ENCODE data around the gene CCDC90B. TPM values are rescaled to one million over a fixed set of nuclear protein-coding genes. Genes with fewer than 3 reads are reported as not detected.
"Not testable (repeated sequence)": the region's sequence is repeated elsewhere in the genome, so short reads cannot be mapped to it uniquely, and the experiment has no call there.

Gene CCDC90B
- polyA plus RNA-seq, 1 donor (not counting 4 experiments of a cell fraction or from before 2014, with no cell fraction given) = 46.9 TPM

DNA sequence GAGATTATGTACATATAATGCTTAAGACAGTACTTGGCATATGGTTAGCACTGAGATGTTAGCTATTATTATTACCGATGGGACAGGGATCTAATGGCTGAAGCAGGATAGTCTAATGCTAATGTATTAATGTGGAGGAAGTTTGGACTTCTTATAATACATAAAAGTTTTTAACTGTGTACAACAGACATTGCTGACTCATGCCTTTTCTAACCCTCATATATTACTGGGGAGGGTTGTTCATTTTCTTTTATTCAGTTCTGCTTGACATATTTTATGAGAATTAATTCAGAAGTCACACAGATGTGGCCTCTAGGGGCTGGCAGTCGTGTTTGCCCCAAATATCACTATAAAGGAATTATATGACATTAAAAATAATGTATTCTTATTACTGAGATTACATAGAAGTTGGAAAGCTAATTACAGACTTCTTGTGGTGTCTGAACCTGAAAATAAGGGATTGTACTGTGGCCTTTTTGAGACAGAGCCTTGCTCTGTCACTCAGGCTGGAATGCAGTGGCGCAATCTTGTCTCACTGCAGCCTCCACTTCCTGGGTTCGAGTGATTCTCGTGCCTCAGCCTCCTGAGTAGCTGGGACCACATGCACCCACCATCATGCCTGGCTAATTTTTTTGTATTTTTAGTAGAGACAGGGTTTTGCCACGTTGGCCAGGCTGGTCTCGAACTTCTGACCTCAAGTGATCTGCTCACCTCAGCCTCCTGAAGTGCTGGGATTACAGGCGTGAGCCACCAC, 10.1 kb downstream of the CCDC90B start:
- Histone ChIP-seq H3K4me1 (ENCODE audit: control insufficient read depth, extremely low read depth, insufficient read depth, low read length) (no peaks in the 10 kb centered on the region), H3K9me3 (ENCODE audit: control insufficient read depth, low read depth, low read length) (no peaks in the 10 kb centered on the region), H3K27me3 (ENCODE audit: control insufficient read depth, extremely low read depth, insufficient read depth, low read length) (no peaks in the 10 kb centered on the region), H3K4me3 (ENCODE audit: control insufficient read depth in 2 of 3, extremely low read depth in 1 of 3, insufficient read depth in 2 of 3, low read depth in 1 of 3, low read length in 3 of 3) (no peak overlapping the region), H3K9ac (ENCODE audit: control insufficient read depth, extremely low read depth, insufficient read depth, low read length) (no peak overlapping the region), H3K36me3 (ENCODE audit: control insufficient read depth in 2 of 2, extremely low read depth in 1 of 2, insufficient read depth in 2 of 2, low read length in 2 of 2) (peaks cover 7 to 15% of the 10 kb centered on the region in 2 experiments), H3K9me1 (ENCODE audit: control insufficient read depth, extremely low read depth, insufficient read depth, low read length) (no peaks in the 10 kb centered on the region), H3K4me2 (ENCODE audit: control insufficient read depth, extremely low read depth, insufficient read depth, low read depth, low read length) (no peak overlapping the region), H4K20me1 (ENCODE audit: control insufficient read depth, extremely low read depth, insufficient read depth, low read length) (no peaks in the 10 kb centered on the region), H2AFZ (ENCODE audit: control insufficient read depth, low read length) (no peak overlapping the region), H3K79me2 (ENCODE audit: control insufficient read depth, insufficient read depth, low read length) (peaks cover 5% of the 10 kb centered on the region), H3K27ac (ENCODE audit: control insufficient read depth, insufficient read depth, low read length) (no peak overlapping the region)
- no peak for DNase-seq (ENCODE audit: low read depth, low spot score)
- TF ChIP-seq, protein P1, sequence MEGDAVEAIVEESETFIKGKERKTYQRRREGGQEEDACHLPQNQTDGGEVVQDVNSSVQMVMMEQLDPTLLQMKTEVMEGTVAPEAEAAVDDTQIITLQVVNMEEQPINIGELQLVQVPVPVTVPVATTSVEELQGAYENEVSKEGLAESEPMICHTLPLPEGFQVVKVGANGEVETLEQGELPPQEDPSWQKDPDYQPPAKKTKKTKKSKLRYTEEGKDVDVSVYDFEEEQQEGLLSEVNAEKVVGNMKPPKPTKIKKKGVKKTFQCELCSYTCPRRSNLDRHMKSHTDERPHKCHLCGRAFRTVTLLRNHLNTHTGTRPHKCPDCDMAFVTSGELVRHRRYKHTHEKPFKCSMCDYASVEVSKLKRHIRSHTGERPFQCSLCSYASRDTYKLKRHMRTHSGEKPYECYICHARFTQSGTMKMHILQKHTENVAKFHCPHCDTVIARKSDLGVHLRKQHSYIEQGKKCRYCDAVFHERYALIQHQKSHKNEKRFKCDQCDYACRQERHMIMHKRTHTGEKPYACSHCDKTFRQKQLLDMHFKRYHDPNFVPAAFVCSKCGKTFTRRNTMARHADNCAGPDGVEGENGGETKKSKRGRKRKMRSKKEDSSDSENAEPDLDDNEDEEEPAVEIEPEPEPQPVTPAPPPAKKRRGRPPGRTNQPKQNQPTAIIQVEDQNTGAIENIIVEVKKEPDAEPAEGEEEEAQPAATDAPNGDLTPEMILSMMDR (optimal IDR thresholded peaks at IDR 0.05 in 1 of 3, IDR thresholded peaks at IDR 0.05 in 1 of 3, conservative IDR thresholded peaks at IDR 0.05 in 1 of 3; ENCODE audit: extremely low read depth in 1 of 3, insufficient read depth in 2 of 3, low read length in 3 of 3) = no peak
- no peak for TF ChIP-seq EZH2 (IDR thresholded peaks at IDR 0.05; ENCODE audit: low read length)
- dilution Hi-C loops (cut with MboI; ENCODE audit: extremely low pct_ligation_motif_present, low sequenced_read_pairs) = no loop called here
- no peak for FAIRE-seq

DNA sequence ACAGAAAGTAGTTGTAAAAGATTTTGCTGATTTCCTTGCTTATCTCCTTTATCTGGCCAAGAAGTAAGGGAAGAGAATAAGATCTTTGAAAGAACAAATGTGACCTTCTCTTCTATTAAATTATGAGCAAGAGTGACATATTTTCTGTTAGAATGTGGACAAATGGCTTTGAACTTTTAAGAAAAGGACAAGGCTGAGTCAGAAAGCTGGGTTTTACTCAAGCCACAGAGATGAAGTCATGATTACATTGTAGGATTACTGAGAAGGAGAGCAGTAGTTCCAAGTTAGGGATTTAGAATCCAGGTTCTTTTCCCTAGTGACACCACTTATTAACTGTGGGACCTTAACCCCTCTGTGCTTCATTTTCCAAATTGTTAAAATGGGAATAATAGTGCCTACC, 13.5 kb downstream of the CCDC90B start:
- Histone ChIP-seq H3K27me3 (ENCODE audit: control insufficient read depth, extremely low read depth, insufficient read depth, low read length) (no peaks in the 10 kb centered on the region), H2AFZ (ENCODE audit: control insufficient read depth, low read length) (no peak overlapping the region), H3K4me3 (ENCODE audit: control insufficient read depth in 2 of 3, extremely low read depth in 1 of 3, insufficient read depth in 2 of 3, low read depth in 1 of 3, low read length in 3 of 3) (no peak overlapping the region), H3K36me3 (ENCODE audit: control insufficient read depth in 2 of 2, extremely low read depth in 1 of 2, insufficient read depth in 2 of 2, low read length in 2 of 2) (peaks cover 5 to 11% of the 10 kb centered on the region in 2 experiments), H3K4me1 (ENCODE audit: control insufficient read depth, extremely low read depth, insufficient read depth, low read length) (no peaks in the 10 kb centered on the region), H3K27ac (ENCODE audit: control insufficient read depth, insufficient read depth, low read length) (no peak overlapping the region), H3K79me2 (ENCODE audit: control insufficient read depth, insufficient read depth, low read length) (no peaks in the 10 kb centered on the region), H3K9ac (ENCODE audit: control insufficient read depth, extremely low read depth, insufficient read depth, low read length) (no peak overlapping the region), H3K9me1 (ENCODE audit: control insufficient read depth, extremely low read depth, insufficient read depth, low read length) (no peaks in the 10 kb centered on the region), H3K9me3 (ENCODE audit: control insufficient read depth, low read depth, low read length) (no peaks in the 10 kb centered on the region), H4K20me1 (ENCODE audit: control insufficient read depth, extremely low read depth, insufficient read depth, low read length) (no peaks in the 10 kb centered on the region), H3K4me2 (ENCODE audit: control insufficient read depth, extremely low read depth, insufficient read depth, low read depth, low read length) (no peak overlapping the region)
- DNase-seq (ENCODE audit: low read depth, low spot score) = no peak
- dilution Hi-C loops (cut with MboI; ENCODE audit: extremely low pct_ligation_motif_present, low sequenced_read_pairs) = no loop called here
- FAIRE-seq = no peak
- no peak for TF ChIP-seq EZH2 (IDR thresholded peaks at IDR 0.05; ENCODE audit: low read length)
- TF ChIP-seq, protein P1 (optimal IDR thresholded peaks at IDR 0.05 in 1 of 3, IDR thresholded peaks at IDR 0.05 in 1 of 3, conservative IDR thresholded peaks at IDR 0.05 in 1 of 3; ENCODE audit: extremely low read depth in 1 of 3, insufficient read depth in 2 of 3, low read length in 3 of 3) = no peak

DNA sequence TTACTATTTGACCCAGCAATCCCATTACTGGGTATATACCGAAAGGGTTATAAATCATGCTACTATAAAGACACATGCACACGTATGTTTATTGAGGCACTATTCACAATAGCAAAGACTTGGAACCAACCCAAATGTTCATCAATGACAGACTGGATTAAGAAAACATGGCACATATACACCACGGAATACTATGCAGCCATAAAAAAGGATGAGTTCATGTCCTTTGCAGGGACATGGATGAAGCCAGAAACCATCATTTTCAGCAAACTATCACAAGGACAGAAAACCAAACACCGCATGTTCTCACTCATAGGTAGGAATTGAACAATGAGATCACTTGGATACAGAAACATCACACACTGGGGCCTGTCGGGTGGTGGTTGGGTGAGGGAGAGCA, 14.4 kb downstream of the CCDC90B start:
- H3K4me2 ChIP-seq (ENCODE audit: control insufficient read depth, extremely low read depth, insufficient read depth, low read depth, low read length); H3K27ac ChIP-seq (ENCODE audit: control insufficient read depth, insufficient read depth, low read length); H3K4me1 ChIP-seq (ENCODE audit: control insufficient read depth, extremely low read depth, insufficient read depth, low read length); H2AFZ ChIP-seq (ENCODE audit: control insufficient read depth, low read length); FAIRE-seq; H3K27me3 ChIP-seq (ENCODE audit: control insufficient read depth, extremely low read depth, insufficient read depth, low read length); H3K36me3 ChIP-seq (ENCODE audit: control insufficient read depth in 2 of 2, extremely low read depth in 1 of 2, insufficient read depth in 2 of 2, low read length in 2 of 2); dilution Hi-C loops (cut with MboI; ENCODE audit: extremely low pct_ligation_motif_present, low sequenced_read_pairs); DNase-seq (ENCODE audit: low read depth, low spot score); H3K9ac ChIP-seq (ENCODE audit: control insufficient read depth, extremely low read depth, insufficient read depth, low read length); H3K79me2 ChIP-seq (ENCODE audit: control insufficient read depth, insufficient read depth, low read length); H4K20me1 ChIP-seq (ENCODE audit: control insufficient read depth, extremely low read depth, insufficient read depth, low read length); H3K9me3 ChIP-seq (ENCODE audit: control insufficient read depth, low read depth, low read length); H3K9me1 ChIP-seq (ENCODE audit: control insufficient read depth, extremely low read depth, insufficient read depth, low read length); H3K4me3 ChIP-seq (ENCODE audit: control insufficient read depth in 2 of 3, extremely low read depth in 1 of 3, insufficient read depth in 2 of 3, low read depth in 1 of 3, low read length in 3 of 3): not testable (repeated sequence)

DNA sequence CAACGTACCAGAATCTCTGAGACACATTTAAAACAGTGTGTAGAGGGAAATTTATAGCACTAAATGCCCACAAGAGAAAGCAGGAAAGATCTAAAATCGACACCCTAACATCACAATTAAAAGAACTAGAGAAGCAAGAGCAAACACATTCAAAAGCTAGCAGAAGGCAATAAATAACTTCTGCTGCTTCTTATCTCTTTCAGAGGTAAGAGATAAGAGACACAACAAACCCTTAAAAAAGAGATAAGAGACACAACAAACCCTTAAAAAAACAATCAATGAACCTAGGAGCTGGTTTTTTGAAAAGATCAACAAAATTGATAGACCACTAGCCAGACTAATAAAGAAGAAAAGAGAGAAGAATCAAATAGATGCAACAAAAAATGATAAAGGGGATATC, 17.1 kb downstream of the CCDC90B start:
- H3K9me3 ChIP-seq (ENCODE audit: control insufficient read depth, low read depth, low read length); H3K36me3 ChIP-seq (ENCODE audit: control insufficient read depth in 2 of 2, extremely low read depth in 1 of 2, insufficient read depth in 2 of 2, low read length in 2 of 2); H4K20me1 ChIP-seq (ENCODE audit: control insufficient read depth, extremely low read depth, insufficient read depth, low read length); H2AFZ ChIP-seq (ENCODE audit: control insufficient read depth, low read length); dilution Hi-C loops (cut with MboI; ENCODE audit: extremely low pct_ligation_motif_present, low sequenced_read_pairs); FAIRE-seq; H3K27me3 ChIP-seq (ENCODE audit: control insufficient read depth, extremely low read depth, insufficient read depth, low read length); H3K4me3 ChIP-seq (ENCODE audit: control insufficient read depth in 2 of 3, extremely low read depth in 1 of 3, insufficient read depth in 2 of 3, low read depth in 1 of 3, low read length in 3 of 3); H3K79me2 ChIP-seq (ENCODE audit: control insufficient read depth, insufficient read depth, low read length); H3K9ac ChIP-seq (ENCODE audit: control insufficient read depth, extremely low read depth, insufficient read depth, low read length); H3K4me1 ChIP-seq (ENCODE audit: control insufficient read depth, extremely low read depth, insufficient read depth, low read length); H3K4me2 ChIP-seq (ENCODE audit: control insufficient read depth, extremely low read depth, insufficient read depth, low read depth, low read length); DNase-seq (ENCODE audit: low read depth, low spot score); H3K27ac ChIP-seq (ENCODE audit: control insufficient read depth, insufficient read depth, low read length); H3K9me1 ChIP-seq (ENCODE audit: control insufficient read depth, extremely low read depth, insufficient read depth, low read length): not testable (repeated sequence)

Measured in keratinocyte (primary cell).